H1 (cell line): ENCODE data around the gene SYTL2.

Experiments used
- CTCF ChIP-seq, 3 experiments: IDR thresholded peaks; 1 replicate in 2 of 3; 2 replicates in 1 of 3; pipeline versions ENCODE4 v1.5.1 to v1.6.1; 2011; ENCODE audit warnings: low read length in 3 of 3, mild to moderate bottlenecking in 3 of 3, inconsistent platforms in 2 of 3, low read depth in 1 of 3, moderate library complexity in 1 of 3; ENCODE audit not compliant: insufficient read depth in 1 of 3; ENCODE audit errors: control extremely low read depth in 1 of 3
- SRF ChIP-seq: IDR thresholded peaks from 2 replicates; pipeline ENCODE4 v1.6.1; 2011; ENCODE audit warnings: mild to moderate bottlenecking, low read depth, low read length, moderate library complexity
- SUZ12 ChIP-seq: fragments of 200-600 bp; sonication (generic); IDR thresholded peaks from 2 replicates; pipeline ENCODE4 v1.6.1; 2012; ENCODE audit warnings: mild to moderate bottlenecking, inconsistent platforms, low read length, moderate library complexity, mixed read lengths

GRCh38 chr11:85756401-85757200 lies 54.3 kb downstream of the SYTL2 start:
- no peak for TF ChIP-seq CTCF (IDR thresholded peaks at IDR 0.05; ENCODE audit: control extremely low read depth in 1 of 3, insufficient read depth in 1 of 3, low read depth in 1 of 3, low read length in 3 of 3)
- TF ChIP-seq SUZ12: no peak
- TF ChIP-seq SRF: no peak
